Aorta (tissue), 5 donors: Measurements from ENCODE around the gene ZBTB2. TPM values are rescaled to one million over a fixed set of nuclear protein-coding genes. Genes with fewer than 3 reads are reported as not detected.
A peak's percentile ranks its signal among the peaks of the same experiment; 100 is the strongest.

Experiments used
- ATAC-seq: fragments of 200-7000 bp; cut with Tn5 transposase; one replicate; pipeline ENCODE4 v1.9.1; 2022; ENCODE audit warnings: moderate library complexity; ENCODE audit not compliant: low FRiP score
- DNase-seq, 2 donors: peaks; one replicate each; pipeline ENCODE4 v3.0.0-alpha.2; 2020
- H3K27ac ChIP-seq, 2 donors: one replicate each; pipeline ENCODE4 v1.5.1; 2013; ENCODE audit warnings: low read length in 2 of 2, mild to moderate bottlenecking in 2 of 2, moderate library complexity in 2 of 2, control low read depth in 1 of 2, inconsistent platforms in 1 of 2, low read depth in 1 of 2
- H3K27me3 ChIP-seq, 2 donors: one replicate each; pipeline ENCODE4 v1.6.1; 2013; ENCODE audit warnings: control low read depth in 1 of 2, low read length in 1 of 2, mild to moderate bottlenecking in 1 of 2, moderate library complexity in 1 of 2; ENCODE audit not compliant: insufficient read depth in 2 of 2, control insufficient read depth in 1 of 2
- H3K36me3 ChIP-seq, 2 donors: one replicate each; pipeline ENCODE4 v1.6.1; 2013; ENCODE audit warnings: control low read depth in 1 of 2, low read length in 1 of 2, mild to moderate bottlenecking in 1 of 2; ENCODE audit not compliant: insufficient read depth in 2 of 2, control insufficient read depth in 1 of 2
- H3K4me1 ChIP-seq, 2 donors: one replicate each; pipeline ENCODE4 v1.6.1; 2013; ENCODE audit warnings: low read length in 2 of 2, control low read depth in 1 of 2, mild to moderate bottlenecking in 1 of 2, moderate library complexity in 1 of 2; ENCODE audit not compliant: insufficient read depth in 2 of 2, control insufficient read depth in 1 of 2
- H3K4me3 ChIP-seq, 2 donors: one replicate each; pipeline ENCODE4 v1.5.1; 2013; ENCODE audit warnings: low read length in 2 of 2, control low read depth in 1 of 2, mild to moderate bottlenecking in 1 of 2
- H3K9me3 ChIP-seq: one replicate; pipeline ENCODE4 v1.6.1; 2013; ENCODE audit warnings: mild to moderate bottlenecking, low read length; ENCODE audit not compliant: control insufficient read depth
- WGBS, 2 donors: extraction: QIAGEN DNeasy Blood & Tissue Kit; methylation state at CpG; one replicate each; pipeline ENCODE4 v1.1.7; 2013; 5-methylcytosine and 5-hydroxymethylcytosine counted together
- intact Hi-C, 2 donors: fragments of 100-400 bp; cut with DNase I; formaldehyde crosslinking; loops; one replicate each; pipeline versions ENCODE4 v1.14.2 to v1.15.0; 2022
- polyA plus RNA-seq, 2 donors: library from polyadenylated mRNA; stranded (reverse); fragments of 200-250 nt; gene quantifications; one replicate each; pipeline ENCODE4 v1.2.3, GENCODE V29; 2013
- total RNA-seq, 2 donors: library from RNA; stranded (reverse); fragmentation: NEBNext Ultra II Directional; extraction: Animal tissue kit (Norgen Biotek cat#: 25700); gene quantifications; one replicate each; pipeline ENCODE4 v1.2.1, GENCODE V29; 2021
- donor health status: healthy with polysubstance abuse.
- donor health status: Bipolar disorder and iron deficiency.
- donor health status: DM: no; HTN: no; CAD: no.
- donor health status: DM: no; HTN: no; CAD: no.
- donor health status: DM: yes; HTN: yes; CAD: no.

ZBTB2 gene
- total and polyA plus RNA-seq, 4 donors = 5.0 to 14.0 (median 9.0) TPM

- intact Hi-C loops = no loop called here
- no peaks in the 10 kb centered on the region for H3K4me1 ChIP-seq
These were observed 51.0 kb downstream of the ZBTB2 start for GRCh38 chr6:151340219-151340978.

GRCh38 chr6:151339369-151339768, 52.0 kb downstream of the ZBTB2 start:
- no peaks in the 10 kb centered on the region for H3K4me1 ChIP-seq
- DNase-seq (no peak), ATAC-seq (no peak)
- intact Hi-C loops = no loop called here
- no peak overlapping the region for H3K4me3 ChIP-seq
- no peak overlapping the region for H3K27ac ChIP-seq
- no peaks in the 10 kb centered on the region for H3K9me3 ChIP-seq
- WGBS, 2 donors = 56 to 70% methylated on average over 4 of the region's 4 CpGs
- no peaks in the 10 kb centered on the region for H3K27me3 ChIP-seq
- no peaks in the 10 kb centered on the region for H3K36me3 ChIP-seq

More at GRCh38 chr6:151340219-151340978, 51.0 kb downstream of the ZBTB2 start:
- no peak overlapping the region for H3K27ac ChIP-seq
- H3K36me3 ChIP-seq = no peaks in the 10 kb centered on the region
- WGBS, 2 donors = 81 to 89% methylated on average over 15 of the region's 15 CpGs
- no peaks in the 10 kb centered on the region for H3K27me3 ChIP-seq
- no peak for DNase-seq
- H3K4me3 ChIP-seq = no peak overlapping the region
- H3K9me3 ChIP-seq = no peaks in the 10 kb centered on the region
- ATAC-seq = no peak

- intact Hi-C loops = no loop called here
- no peak for DNase-seq
- Histone ChIP-seq H3K36me3 (no peaks in the 10 kb centered on the region), H3K4me3 (no peak overlapping the region), H3K27me3 (no peaks in the 10 kb centered on the region), H3K9me3 (no peaks in the 10 kb centered on the region), H3K27ac (no peak overlapping the region), H3K4me1 (no peaks in the 10 kb centered on the region)
- 73 to 78% methylated on average over 11 of the region's 11 CpGs for WGBS, 2 donors
- ATAC-seq = no peak
These were observed 52.6 kb downstream of the ZBTB2 start for GRCh38 chr6:151338651-151339200.

GRCh38 chr6:151335930-151336329, 55.4 kb downstream of the ZBTB2 start:
- no peaks in the 10 kb centered on the region for H3K27me3 ChIP-seq
- H3K9me3 ChIP-seq = no peaks in the 10 kb centered on the region
- no peaks in the 10 kb centered on the region for H3K36me3 ChIP-seq
- intact Hi-C loops = no loop called here
- no peaks in the 10 kb centered on the region for H3K4me1 ChIP-seq
- no peak for DNase-seq
- no peak overlapping the region for H3K27ac ChIP-seq
- H3K4me3 ChIP-seq = no peak overlapping the region
- ATAC-seq = no peak

GRCh38 chr6:151330130-151330696, 61.1 kb downstream of the ZBTB2 start:
- 68 to 72% methylated on average over 6 of the region's 6 CpGs for WGBS, 2 donors
- Histone ChIP-seq H3K27me3 (no peaks in the 10 kb centered on the region), H3K36me3 (no peaks in the 10 kb centered on the region), H3K4me3 (no peak overlapping the region), H3K27ac (no peak overlapping the region), H3K4me1 (no peaks in the 10 kb centered on the region), H3K9me3 (no peaks in the 10 kb centered on the region)
- DNase-seq (no peak), ATAC-seq (no peak)
- intact Hi-C loops = loop anchor here in 1 of 2 donors (5.0 kb wide), 1 partner anchor 438 kb away; no protein-coding TSS in a partner anchor

GRCh38 chr6:151327101-151327500, 64.3 kb downstream of the ZBTB2 start:
- peaks cover 0 to 7% of the 10 kb centered on the region in 2 donors for H3K4me1 ChIP-seq
- 55 to 67% methylated on average over 4 of the region's 4 CpGs for WGBS, 2 donors
- no peak for ATAC-seq
- DNase-seq = no peak
- H3K4me3 ChIP-seq = no peak overlapping the region
- no peaks in the 10 kb centered on the region for H3K9me3 ChIP-seq
- H3K27ac ChIP-seq = no peak overlapping the region
- H3K36me3 ChIP-seq = no peaks in the 10 kb centered on the region
- H3K27me3 ChIP-seq = no peaks in the 10 kb centered on the region
- intact Hi-C loops = no loop called here

GRCh38 chr6:151326116-151326825, 65.1 kb downstream of the ZBTB2 start:
- Histone ChIP-seq H3K36me3 (no peaks in the 10 kb centered on the region), H3K9me3 (no peaks in the 10 kb centered on the region), H3K27me3 (no peaks in the 10 kb centered on the region), H3K4me1 (peaks cover 0 to 7% of the 10 kb centered on the region in 2 donors), H3K4me3 (peak overlapping the region; percentile 14 to 72), H3K27ac (no peak overlapping the region)
- intact Hi-C loops = no loop called here
- WGBS, 2 donors = 25 to 32% methylated on average over 8 of the region's 8 CpGs
- no peak for ATAC-seq
- no peak for DNase-seq

- no peaks in the 10 kb centered on the region for H3K36me3 ChIP-seq
- WGBS, 2 donors = 1% methylated on average over 46 of the region's 46 CpGs
- intact Hi-C loops = loop anchor here in 1 of 2 donors (2.0 kb wide), 2 partner anchors 311 to 435 kb away; no protein-coding TSS in a partner anchor
- peaks cover 0 to 7% of the 10 kb centered on the region in 2 donors for H3K4me1 ChIP-seq
- peak; percentile 74 to 91 for DNase-seq
- no peaks in the 10 kb centered on the region for H3K9me3 ChIP-seq
- H3K27me3 ChIP-seq = no peaks in the 10 kb centered on the region
- H3K4me3 ChIP-seq = peak overlapping the region; percentile 14 to 72
- H3K27ac ChIP-seq = peak overlapping the region in 1 of 2 donors; percentile 39
- peak; percentile 89 for ATAC-seq
These were observed 66.0 kb downstream of the ZBTB2 start for GRCh38 chr6:151325075-151326050.
